IMR-90 (cell line): Measurements from ENCODE around the gene TMC1.
"Not testable (repeated sequence)": the region's sequence is repeated elsewhere in the genome, so short reads cannot be mapped to it uniquely, and the experiment has no call there.

Source experiments
- CTCF ChIP-seq: conservative IDR thresholded peaks from 2 replicates; pipeline ENCODE4 v1.5.1; 2012; ENCODE audit warnings: mild to moderate bottlenecking, low read depth, low read length, improper control_type of control experiment
- ELK1 ChIP-seq: fragments of 150-350 bp; IDR thresholded peaks from 2 replicates; pipeline ENCODE4 v1.6.1; 2016; ENCODE audit warnings: low read depth, mild to moderate bottlenecking, low read length, moderate library complexity, borderline replicate concordance
- FOS ChIP-seq: fragments of 150-350 bp; IDR thresholded peaks from 2 replicates; pipeline ENCODE4 v1.6.1; 2016; ENCODE audit warnings: low read depth, low read length
- MAFK ChIP-seq: IDR thresholded peaks from 2 replicates; pipeline ENCODE4 v1.6.1; 2012; ENCODE audit warnings: low read depth, low read length, improper control_type of control experiment
- MAZ ChIP-seq: IDR thresholded peaks from 2 replicates; pipeline ENCODE4 v1.6.1; 2012; ENCODE audit warnings: low read depth, mild to moderate bottlenecking, low read length, improper control_type of control experiment, moderate library complexity, borderline replicate concordance
- POLR2A ChIP-seq: IDR thresholded peaks from 2 replicates; pipeline ENCODE4 v1.6.1; 2012; ENCODE audit warnings: mild to moderate bottlenecking, low read depth, low read length
- RAD21 ChIP-seq: IDR thresholded peaks from 2 replicates; pipeline ENCODE4 v1.6.1; 2012; ENCODE audit warnings: low read length, improper control_type of control experiment
- RFX5 ChIP-seq: IDR thresholded peaks from 2 replicates; pipeline ENCODE4 v1.8.0; 2012; ENCODE audit warnings: low read depth, mild to moderate bottlenecking, low read length, moderate library complexity
- SMC3 ChIP-seq: fragments of 150-350 bp; IDR thresholded peaks from 2 replicates; pipeline ENCODE4 v1.6.1; 2016; ENCODE audit warnings: low read depth, mild to moderate bottlenecking, antibody characterized with exemption, low read length, moderate library complexity
- TF ChIP-seq, protein P1 (sequence below): fragments of 150-350 bp; IDR thresholded peaks from 2 replicates; pipeline ENCODE4 v1.6.1; 2017; ENCODE audit warnings: mild to moderate bottlenecking, antibody characterized with exemption, low read length, low read depth

DNA sequence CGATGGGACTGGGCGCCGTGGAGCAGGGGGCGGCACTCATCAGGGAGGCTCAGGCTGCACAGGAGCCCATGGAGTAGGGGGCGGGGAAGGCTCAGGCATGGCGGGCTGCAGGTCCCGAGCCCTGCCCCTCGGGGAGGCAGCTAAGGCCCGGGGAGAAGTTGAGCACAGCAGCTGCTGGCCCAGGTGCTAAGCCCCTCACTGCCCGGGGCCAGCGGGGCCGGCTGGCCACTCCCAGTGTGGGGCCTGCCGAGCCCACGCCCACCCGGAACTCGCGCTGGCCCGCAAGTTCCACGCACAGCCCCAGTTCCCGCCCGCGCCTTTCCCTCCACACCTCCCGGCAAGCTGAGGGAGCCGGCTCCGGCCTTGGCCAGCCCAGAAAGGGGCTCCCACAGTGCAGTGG, 41.1 kb upstream of the TMC1 start:
- TF ChIP-seq CTCF, POLR2A, MAFK, RFX5, SMC3, MAZ, FOS, RAD21, ELK1: not testable (repeated sequence)
- TF ChIP-seq, protein P1, sequence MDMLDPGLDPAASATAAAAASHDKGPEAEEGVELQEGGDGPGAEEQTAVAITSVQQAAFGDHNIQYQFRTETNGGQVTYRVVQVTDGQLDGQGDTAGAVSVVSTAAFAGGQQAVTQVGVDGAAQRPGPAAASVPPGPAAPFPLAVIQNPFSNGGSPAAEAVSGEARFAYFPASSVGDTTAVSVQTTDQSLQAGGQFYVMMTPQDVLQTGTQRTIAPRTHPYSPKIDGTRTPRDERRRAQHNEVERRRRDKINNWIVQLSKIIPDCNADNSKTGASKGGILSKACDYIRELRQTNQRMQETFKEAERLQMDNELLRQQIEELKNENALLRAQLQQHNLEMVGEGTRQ: not testable (repeated sequence)
